Measurements from ENCODE around the gene IMPA2. TPM values are rescaled to one million over a fixed set of nuclear protein-coding genes. Genes with fewer than 3 reads are reported as not detected.
A peak's percentile ranks its signal among the peaks of the same experiment; 100 is the strongest.

Gene IMPA2
- total RNA-seq, 4 donors from 2014 or later: 121 to 235 (median 164) TPM

DNA sequence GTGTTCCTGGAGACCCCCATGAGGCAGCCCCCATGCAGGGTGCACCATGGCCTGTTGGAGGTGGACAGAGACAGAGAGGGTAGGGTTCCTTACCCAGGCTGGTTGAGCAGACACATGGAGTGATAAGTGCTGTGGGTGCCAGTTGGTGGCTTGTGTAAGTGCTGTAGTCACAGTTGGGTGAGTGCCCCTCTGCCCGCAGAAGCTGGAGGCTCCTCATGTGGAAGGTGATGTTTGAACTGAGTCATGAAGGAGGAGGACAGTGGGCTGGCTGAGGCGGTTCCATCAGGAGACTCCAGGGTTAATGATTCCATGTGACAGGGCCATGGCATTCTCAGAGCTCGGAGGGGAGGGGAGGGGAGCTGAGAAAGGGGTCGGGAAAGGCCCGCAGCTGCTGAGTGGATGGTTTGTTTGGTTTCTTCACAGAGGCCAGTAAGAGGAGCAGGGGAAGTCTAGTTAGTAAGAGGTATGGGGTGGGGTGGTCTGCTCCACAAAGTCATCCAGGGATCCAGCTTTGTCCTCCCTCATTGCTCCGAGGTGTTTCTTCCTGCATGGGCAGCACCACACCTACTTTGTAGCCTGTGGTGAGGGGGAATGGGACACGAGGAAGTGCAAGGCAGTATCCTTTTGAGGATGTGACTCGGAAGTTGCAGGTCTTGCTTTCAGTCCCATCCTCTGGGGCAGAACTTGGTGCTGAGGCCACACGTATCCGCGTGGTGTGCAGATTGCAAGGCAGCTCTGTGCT, 13.6 kb downstream of the IMPA2 start:
- intact Hi-C loops (cut with DNase I): loop anchor here (5.0 kb wide), 1 partner anchor 48 kb away; no protein-coding TSS in a partner anchor
- TF ChIP-seq, protein P1, sequence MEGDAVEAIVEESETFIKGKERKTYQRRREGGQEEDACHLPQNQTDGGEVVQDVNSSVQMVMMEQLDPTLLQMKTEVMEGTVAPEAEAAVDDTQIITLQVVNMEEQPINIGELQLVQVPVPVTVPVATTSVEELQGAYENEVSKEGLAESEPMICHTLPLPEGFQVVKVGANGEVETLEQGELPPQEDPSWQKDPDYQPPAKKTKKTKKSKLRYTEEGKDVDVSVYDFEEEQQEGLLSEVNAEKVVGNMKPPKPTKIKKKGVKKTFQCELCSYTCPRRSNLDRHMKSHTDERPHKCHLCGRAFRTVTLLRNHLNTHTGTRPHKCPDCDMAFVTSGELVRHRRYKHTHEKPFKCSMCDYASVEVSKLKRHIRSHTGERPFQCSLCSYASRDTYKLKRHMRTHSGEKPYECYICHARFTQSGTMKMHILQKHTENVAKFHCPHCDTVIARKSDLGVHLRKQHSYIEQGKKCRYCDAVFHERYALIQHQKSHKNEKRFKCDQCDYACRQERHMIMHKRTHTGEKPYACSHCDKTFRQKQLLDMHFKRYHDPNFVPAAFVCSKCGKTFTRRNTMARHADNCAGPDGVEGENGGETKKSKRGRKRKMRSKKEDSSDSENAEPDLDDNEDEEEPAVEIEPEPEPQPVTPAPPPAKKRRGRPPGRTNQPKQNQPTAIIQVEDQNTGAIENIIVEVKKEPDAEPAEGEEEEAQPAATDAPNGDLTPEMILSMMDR (IDR thresholded peaks at IDR 0.05): no peak
- no peak for TF ChIP-seq POLR2A (IDR thresholded peaks at IDR 0.05)
- 30 to 40% methylated on average over 8 to 11 of the region's 11 CpGs for WGBS, 2 donors
- peaks cover 6 to 24% (median 7%) of the 10 kb centered on the region in 3 donors for H3K36me3 ChIP-seq
- H3K4me3 ChIP-seq: peak overlapping the region in 1 of 4 donors; percentile 1
- H3K4me1 ChIP-seq: peaks cover 29 to 83% (median 56%) of the 10 kb centered on the region in 3 donors
- H3K9me3 ChIP-seq: no peaks in the 10 kb centered on the region
- H3K27me3 ChIP-seq: no peaks in the 10 kb centered on the region
- no peak for DNase-seq
- peak overlapping the region; percentile 62 to 96 (median 65) for H3K27ac ChIP-seq

DNA sequence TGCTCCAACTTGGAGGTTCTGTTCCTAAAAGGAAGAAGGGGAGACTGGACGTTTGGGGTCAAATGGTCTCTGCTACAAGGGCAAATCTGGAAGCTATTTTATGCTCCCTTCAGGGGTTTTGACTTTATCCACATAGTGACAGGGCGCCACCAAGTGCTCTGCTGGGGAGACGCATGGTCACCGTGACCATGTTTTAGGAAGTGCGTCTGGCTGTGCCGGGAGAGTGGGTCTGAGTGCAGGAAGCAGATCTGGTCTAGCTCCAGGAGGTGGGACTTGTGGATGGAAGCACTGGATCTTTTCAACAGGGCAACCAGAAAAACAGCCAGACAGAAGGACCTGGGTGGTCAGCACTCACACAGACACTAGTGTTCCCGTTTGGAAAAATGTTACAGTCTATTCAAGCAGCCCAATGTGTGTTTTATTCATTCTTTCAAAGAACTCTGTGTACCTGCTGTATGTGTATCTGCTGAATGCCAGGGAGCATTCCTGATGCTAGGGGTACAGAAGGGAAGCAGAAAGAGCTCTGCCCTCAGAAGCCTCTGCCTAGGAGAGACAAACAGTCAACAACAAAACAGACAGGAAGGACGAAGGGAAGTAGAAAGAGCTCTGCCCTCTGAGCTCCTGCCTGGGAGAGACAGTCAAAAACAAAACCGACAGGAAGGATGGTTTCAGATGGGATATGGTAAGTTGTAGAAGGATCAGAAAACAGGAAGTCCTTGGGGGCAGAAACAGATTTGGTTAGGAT, 14.3 kb downstream of the IMPA2 start:
- Histone ChIP-seq H3K9me3 (no peaks in the 10 kb centered on the region), H3K4me3 (peak overlapping the region in 1 of 4 donors; percentile 1), H3K27ac (peak overlapping the region; percentile 62 to 96 (median 65)), H3K27me3 (no peaks in the 10 kb centered on the region), H3K4me1 (peaks cover 22 to 76% (median 49%) of the 10 kb centered on the region in 3 donors), H3K36me3 (peaks cover 7 to 32% (median 7%) of the 10 kb centered on the region in 3 donors)
- intact Hi-C loops (cut with DNase I): no loop called here
- WGBS, 2 donors: 5 to 12% methylated on average over 9 of the region's 9 CpGs
- DNase-seq: no peak
- TF ChIP-seq POLR2A (IDR thresholded peaks at IDR 0.05): no peak
- TF ChIP-seq, protein P1 (IDR thresholded peaks at IDR 0.05): peak; percentile 56 to 80 (median 74)

DNA sequence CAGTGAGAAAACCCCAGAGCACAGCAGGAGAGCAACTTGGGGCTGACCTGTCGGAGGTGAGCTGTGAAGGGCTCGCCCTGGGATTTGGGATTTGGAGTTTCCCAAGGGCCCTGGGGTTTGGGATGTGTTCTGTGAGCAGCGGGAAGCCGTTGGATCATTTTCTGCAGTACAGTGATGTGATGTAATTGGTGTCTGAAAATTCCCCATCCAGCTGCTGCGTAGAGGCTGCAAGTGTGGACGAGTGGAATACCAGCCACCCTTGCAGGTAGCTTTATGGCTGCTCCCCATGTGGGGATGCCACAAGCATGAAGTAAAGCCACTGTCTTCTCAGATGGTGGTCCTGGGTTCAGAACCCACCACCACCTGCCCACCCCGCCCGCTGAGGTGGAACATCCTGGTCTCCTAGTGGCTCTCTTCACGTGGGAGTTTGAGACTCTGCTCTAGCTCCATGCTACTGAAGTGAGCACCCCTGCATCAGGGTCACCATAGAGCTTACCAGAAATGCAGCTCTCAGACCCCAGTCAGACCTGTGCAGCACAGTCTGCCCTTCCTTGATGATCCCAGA, 15.0 kb downstream of the IMPA2 start:
- Histone ChIP-seq H3K9me3 (no peaks in the 10 kb centered on the region), H3K27me3 (no peaks in the 10 kb centered on the region), H3K27ac (peak overlapping the region; percentile 62 to 96 (median 65)), H3K36me3 (peaks cover 7 to 33% (median 9%) of the 10 kb centered on the region in 3 donors), H3K4me3 (no peak overlapping the region), H3K4me1 (peaks cover 22 to 74% (median 46%) of the 10 kb centered on the region in 3 donors)
- TF ChIP-seq POLR2A (IDR thresholded peaks at IDR 0.05): no peak
- TF ChIP-seq, protein P1 (IDR thresholded peaks at IDR 0.05): no peak
- DNase-seq: no peak
- intact Hi-C loops (cut with DNase I): no loop called here
- 51 to 52% methylated on average over 7 of the region's 9 CpGs for WGBS, 2 donors

DNA sequence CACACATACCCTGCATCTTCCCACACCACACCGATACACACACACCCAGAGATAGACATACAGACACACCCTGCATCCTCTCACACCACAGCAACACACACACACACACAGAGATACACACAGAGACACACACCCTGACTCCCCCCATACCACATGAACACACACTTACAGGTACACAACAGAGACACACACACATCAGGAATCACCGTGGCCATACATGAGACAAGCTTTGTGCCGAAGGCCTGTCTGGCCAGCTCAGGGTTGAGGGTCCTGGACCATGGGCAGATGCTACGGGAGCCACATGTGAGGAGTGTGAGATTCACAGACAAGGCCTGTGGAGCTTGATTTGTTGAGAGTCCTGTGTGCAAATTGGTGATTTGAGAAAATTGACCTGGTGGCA, 15.6 kb downstream of the IMPA2 start:
- Histone ChIP-seq H3K9me3 (no peaks in the 10 kb centered on the region), H3K27me3 (no peaks in the 10 kb centered on the region), H3K27ac (peak overlapping the region; percentile 62 to 96 (median 66)), H3K4me3 (no peak overlapping the region), H3K4me1 (peaks cover 22 to 73% (median 46%) of the 10 kb centered on the region in 3 donors), H3K36me3 (peaks cover 7 to 33% (median 10%) of the 10 kb centered on the region in 3 donors)
- WGBS, 2 donors: 90 to 98% methylated on average over 2 to 4 of the region's 4 CpGs
- intact Hi-C loops (cut with DNase I): no loop called here
- TF ChIP-seq, protein P1 (IDR thresholded peaks at IDR 0.05): no peak
- TF ChIP-seq POLR2A (IDR thresholded peaks at IDR 0.05): no peak
- no peak for DNase-seq
